IMR-90 (cell line): ENCODE results near the gene HTT. TPM values are rescaled to one million over a fixed set of nuclear protein-coding genes. Genes with fewer than 3 reads are reported as not detected.

Experiments
- ATAC-seq: fragments of 200-7000 bp; cut with Tn5 transposase; 2 replicates; pipeline ENCODE4 v1.9.1; 2020; ENCODE audit warnings: low read depth, mild to moderate bottlenecking, moderate library complexity
- BruUV-seq: library from RNA; stranded (reverse); fragments of 400-500 nt; replicated peaks from 2 replicates; lab custom pipeline; 2021; lab: Mats Ljungman, UMichigan
- CTCF ChIA-PET: fragments of 300-600 bp; formaldehyde crosslinking; extraction: SDS; loops from one replicate; lab custom pipeline; 2021; ENCODE audit warnings: antibody characterized with exemption; lab: Yijun Ruan, JAX
- POLR2A ChIA-PET: fragments of 300-600 bp; sonication (Branson Sonifier 250); formaldehyde crosslinking; loops from one replicate; lab custom pipeline; 2022; ENCODE audit warnings: antibody characterized with exemption; ENCODE audit not compliant: unreplicated experiment; lab: Charles Lee
- DNase-seq: peaks from one replicate; pipeline ENCODE4 v3.0.0; 2013
- H2AFZ ChIP-seq: replicated peaks from 2 replicates; pipeline ENCODE3; 2013; ENCODE audit warnings: low read length, mild to moderate bottlenecking; ENCODE audit not compliant: poor library complexity
- H2AK5ac ChIP-seq: 2 replicates; pipeline ENCODE4 v1.6.1; 2013; ENCODE audit warnings: low read depth, low read length, inconsistent platforms
- H2AK9ac ChIP-seq: replicated peaks from 2 replicates; pipeline ENCODE3; 2013; ENCODE audit warnings: mild to moderate bottlenecking, low read depth, low read length, moderate library complexity; ENCODE audit not compliant: poor library complexity
- H2BK120ac ChIP-seq: 2 replicates; pipeline ENCODE4 v1.6.1; 2013; ENCODE audit warnings: low read depth, low read length, inconsistent platforms
- H2BK15ac ChIP-seq: 3 replicates; pipeline ENCODE4 v1.6.1; 2013; ENCODE audit warnings: low read depth, low read length, inconsistent platforms
- H2BK20ac ChIP-seq: 2 replicates; pipeline ENCODE4 v1.6.1; 2013; ENCODE audit warnings: low read depth, mild to moderate bottlenecking, inconsistent platforms, low read length, moderate library complexity
- H2BK5ac ChIP-seq: 2 replicates; pipeline ENCODE4 v1.6.1; 2013; ENCODE audit warnings: mild to moderate bottlenecking, low read depth, low read length, inconsistent platforms; ENCODE audit not compliant: poor library complexity, severe bottlenecking
- H3K14ac ChIP-seq: replicated peaks from 2 replicates; pipeline ENCODE4 v1.6.1; 2013; ENCODE audit warnings: low read depth, low read length, inconsistent platforms
- H3K18ac ChIP-seq: 2 replicates; pipeline ENCODE4 v1.6.1; 2013; ENCODE audit warnings: low read depth, low read length, control low read depth
- H3K23ac ChIP-seq: 2 replicates; pipeline ENCODE4 v1.6.1; 2013; ENCODE audit warnings: low read depth, low read length, inconsistent platforms
- H3K27ac ChIP-seq: 2 replicates; pipeline ENCODE4 v1.5.1; 2013; ENCODE audit warnings: mild to moderate bottlenecking, control low read depth, low read length; ENCODE audit not compliant: insufficient read depth
- H3K27me3 ChIP-seq: 2 replicates; pipeline ENCODE4 v1.6.1; 2013; ENCODE audit warnings: low read length; ENCODE audit not compliant: control insufficient read depth, insufficient read depth
- H3K36me3 ChIP-seq: 2 replicates; pipeline ENCODE4 v1.6.1; 2013; ENCODE audit warnings: low read length, mixed read lengths; ENCODE audit not compliant: control insufficient read depth, insufficient read depth
- H3K4ac ChIP-seq: 2 replicates; pipeline ENCODE4 v1.6.1; 2013; ENCODE audit warnings: low read depth, low read length, inconsistent platforms
- H3K4me1 ChIP-seq: 2 replicates; pipeline ENCODE4 v1.6.1; 2013; ENCODE audit warnings: low read length, mixed read lengths; ENCODE audit not compliant: control insufficient read depth, insufficient read depth
- H3K4me2 ChIP-seq: 2 replicates; pipeline ENCODE4 v1.6.1; 2013; ENCODE audit warnings: low read depth, mild to moderate bottlenecking, control low read depth, low read length, moderate library complexity
- H3K4me3 ChIP-seq: 2 replicates; pipeline ENCODE4 v1.5.1; 2013; ENCODE audit warnings: low read depth, mild to moderate bottlenecking, control low read depth, low read length, moderate library complexity; ENCODE audit not compliant: insufficient read depth
- H3K56ac ChIP-seq: 2 replicates; pipeline ENCODE4 v1.6.1; 2013; ENCODE audit warnings: low read length, inconsistent platforms; ENCODE audit not compliant: insufficient read depth; ENCODE audit errors: extremely low read depth
- H3K79me1 ChIP-seq, 2 experiments: 2 replicates each; pipeline ENCODE4 v1.6.1; 2013; ENCODE audit warnings: low read length in 2 of 2, inconsistent platforms in 1 of 2, low read depth in 1 of 2
- H3K9ac ChIP-seq: 2 replicates; pipeline ENCODE4 v1.6.1; 2013; ENCODE audit warnings: low read depth, low read length, control low read depth
- H3K9me1 ChIP-seq: 2 replicates; pipeline ENCODE4 v1.6.1; 2013; ENCODE audit warnings: low read length, inconsistent platforms; ENCODE audit not compliant: insufficient read depth
- H3K9me3 ChIP-seq: 2 replicates; pipeline ENCODE4 v1.6.1; 2013; ENCODE audit warnings: low read length; ENCODE audit not compliant: control insufficient read depth, insufficient read depth
- H4K20me1 ChIP-seq: 2 replicates; pipeline ENCODE4 v1.6.1; 2013; ENCODE audit warnings: low read length, inconsistent platforms; ENCODE audit not compliant: insufficient read depth
- H4K5ac ChIP-seq: 2 replicates; pipeline ENCODE4 v1.6.1; 2013; ENCODE audit warnings: mild to moderate bottlenecking, low read depth, low read length, control low read depth
- H4K8ac ChIP-seq, 2 experiments: 2 replicates each; pipeline ENCODE4 v1.6.1; 2013; ENCODE audit warnings: low read depth in 2 of 2, low read length in 2 of 2, control low read depth in 1 of 2, inconsistent platforms in 1 of 2
- H4K91ac ChIP-seq: 2 replicates; pipeline ENCODE4 v1.6.1; 2013; ENCODE audit warnings: low read depth, low read length, inconsistent platforms; ENCODE audit not compliant: insufficient read depth
- BHLHE40 ChIP-seq: fragments of 150-350 bp; IDR thresholded peaks from 2 replicates; pipeline ENCODE4 v1.6.1; 2016; ENCODE audit warnings: mild to moderate bottlenecking, low read depth, low read length
- CEBPB ChIP-seq: IDR thresholded peaks from 2 replicates; pipeline ENCODE4 v1.6.1; 2012; ENCODE audit warnings: low read depth, low read length, improper control_type of control experiment
- CTCF ChIP-seq: conservative IDR thresholded peaks from 2 replicates; pipeline ENCODE4 v1.5.1; 2012; ENCODE audit warnings: mild to moderate bottlenecking, low read depth, low read length, improper control_type of control experiment
- MAZ ChIP-seq: IDR thresholded peaks from 2 replicates; pipeline ENCODE4 v1.6.1; 2012; ENCODE audit warnings: low read depth, mild to moderate bottlenecking, low read length, improper control_type of control experiment, moderate library complexity, borderline replicate concordance
- MXI1 ChIP-seq: IDR thresholded peaks from 2 replicates; pipeline ENCODE4 v1.6.1; 2012; ENCODE audit warnings: low read depth, mild to moderate bottlenecking, low read length, moderate library complexity, borderline replicate concordance
- NFE2L2 ChIP-seq: fragments of 150-350 bp; IDR thresholded peaks from 2 replicates; pipeline ENCODE4 v1.6.1; 2016; ENCODE audit warnings: low read depth, mild to moderate bottlenecking, low read length
- RAD21 ChIP-seq: IDR thresholded peaks from 2 replicates; pipeline ENCODE4 v1.6.1; 2012; ENCODE audit warnings: low read length, improper control_type of control experiment
- USF2 ChIP-seq: fragments of 150-350 bp; IDR thresholded peaks from 2 replicates; pipeline ENCODE4 v1.6.1; 2017; ENCODE audit warnings: mild to moderate bottlenecking, antibody characterized with exemption, low read length, low read depth
- WGBS, 2 experiments: methylation state at CpG; one replicate each; pipeline versions ENCODE4 v1.1.5 to v1.1.7; 2013; ENCODE audit warnings: missing lambda C conversion rate in 2 of 2; ENCODE audit not compliant: insufficient read length in 1 of 2; ENCODE audit errors: extremely low coverage in 2 of 2; 5-methylcytosine and 5-hydroxymethylcytosine counted together
- dilution Hi-C: fragments of 300-500 bp; cut with HindIII; formaldehyde crosslinking; loops from one replicate; pipeline ENCODE4 v1.14.3; 2018; ENCODE audit warnings: low sequenced_read_pairs; ENCODE audit not compliant: unreplicated experiment
- in situ Hi-C: fragments of 300-500 bp; cut with MboI; formaldehyde crosslinking; loops from 3 replicates; pipeline ENCODE4 v1.14.3; 2019; ENCODE audit warnings: low sequenced_read_pairs, inconsistent platforms, mixed read lengths
- intact Hi-C: fragments of 100-400 bp; cut with micrococcal nuclease; formaldehyde crosslinking; loops from 2 replicates; pipeline ENCODE4 v1.10.0; 2022
- polyA plus RNA-seq, 3 experiments: library from polyadenylated mRNA; depleted of rRNA; stranded (reverse); fragments of >200 nt; gene quantifications; 2 replicates each; pipeline ENCODE4 v1.2.3, GENCODE V29; 2012; ENCODE audit warnings: low replicate concordance in 1 of 3
- total RNA-seq: library from RNA; depleted of rRNA; stranded (reverse); fragments of >200 nt; gene quantifications from 2 replicates; pipeline ENCODE4 v1.2.3, GENCODE V29; 2012

The HTT gene
- total and polyA plus RNA-seq, 2 of the 4 experiments (the other 2 are of a cell fraction) = 11.6 to 14.3 TPM

- Histone ChIP-seq H3K27ac (no peak overlapping the region), H2BK15ac (no peak overlapping the region), H4K91ac (no peak overlapping the region), H4K8ac (no peak overlapping the region), H2AK9ac (no peak overlapping the region), H3K79me1 (no peaks in the 10 kb centered on the region), H3K9me3 (peaks cover 4% of the 10 kb centered on the region), H3K4me3 (no peak overlapping the region), H3K36me3 (no peaks in the 10 kb centered on the region), H2AK5ac (no peak overlapping the region), H3K18ac (no peak overlapping the region), H2BK20ac (no peak overlapping the region), H4K20me1 (no peaks in the 10 kb centered on the region), H3K4me1 (peaks cover 2% of the 10 kb centered on the region; the same call in 1 of the 2 replicates), H3K23ac (no peak overlapping the region), H3K9ac (no peak overlapping the region), H3K4me2 (no peak overlapping the region), H3K56ac (no peak overlapping the region), H4K5ac (no peak overlapping the region), H3K4ac (no peak overlapping the region), H3K14ac (no peak overlapping the region), H3K9me1 (no peaks in the 10 kb centered on the region), H2BK5ac (no peak overlapping the region), H2AFZ (no peak overlapping the region), H3K27me3 (peaks cover 25% of the 10 kb centered on the region), H2BK120ac (no peak overlapping the region)
- intact Hi-C loops = no loop called here
- in situ Hi-C loops = no loop called here
- ChIA-PET CTCF (no interaction called here), POLR2A (no interaction called here)
- WGBS, 2 experiments = 70% methylated on average over 3 of the region's 6 CpGs; no CpG with 5 or more reads in 1 of the 2 experiments
- TF ChIP-seq MXI1 = no peak
- TF ChIP-seq USF2 = no peak
- no peak for TF ChIP-seq MAZ
- TF ChIP-seq CTCF = no peak
- TF ChIP-seq NFE2L2 = no peak
- TF ChIP-seq BHLHE40 = no peak
- TF ChIP-seq RAD21 = no peak
- TF ChIP-seq CEBPB = no peak
- ATAC-seq (no peak), DNase-seq (no peak)
- BruUV-seq = no TSS peak
- dilution Hi-C loops = no loop called here
Measured at GRCh38 chr4:3060946-3061345, 13.5 kb upstream of the HTT start.
